BJ (cell line): ENCODE data around the gene TRIML2. TPM values are rescaled to one million over a fixed set of nuclear protein-coding genes. Genes with fewer than 3 reads are reported as not detected.
"Not testable (repeated sequence)": the region's sequence is repeated elsewhere in the genome, so short reads cannot be mapped to it uniquely, and the experiment has no call there.

Experiments used
- CTCF ChIA-PET: fragments of 350-600 bp; formaldehyde crosslinking; extraction: SDS; loops from one replicate; lab custom pipeline; 2021; ENCODE audit warnings: antibody characterized with exemption, inconsistent platforms; lab: Yijun Ruan, JAX
- POLR2A ChIA-PET: fragments of 300-600 bp; sonication (Branson Sonifier 250); formaldehyde crosslinking; extraction: SDS; loops from one replicate; lab custom pipeline; 2021; ENCODE audit warnings: antibody characterized with exemption; lab: Charles Lee
- DNase-seq: peaks from one replicate; pipeline ENCODE4 v3.0.0-alpha.2; 2011; ENCODE audit warnings: low read depth
- H3K27me3 ChIP-seq: 2 replicates; pipeline ENCODE4 v1.6.0; 2011; ENCODE audit warnings: low read length; ENCODE audit not compliant: control insufficient read depth, insufficient read depth
- H3K36me3 ChIP-seq: 2 replicates; pipeline ENCODE4 v1.5.1; 2011; ENCODE audit warnings: low read length; ENCODE audit not compliant: control insufficient read depth, insufficient read depth
- H3K4me3 ChIP-seq: 2 replicates; pipeline ENCODE4 v1.5.1; 2011; ENCODE audit warnings: low read depth, mild to moderate bottlenecking, control low read depth, low read length
- CTCF ChIP-seq: IDR thresholded peaks from 2 replicates; pipeline ENCODE4 v1.5.1; 2011; ENCODE audit warnings: low read depth, mild to moderate bottlenecking, control low read depth, inconsistent platforms, low read length, moderate library complexity; ENCODE audit not compliant: insufficient read depth
- polyA plus RNA-seq: library from polyadenylated mRNA; depleted of rRNA; stranded (reverse); fragments of >200 nt; gene quantifications from 2 replicates; pipeline ENCODE4 v1.2.3, GENCODE V29; 2011

The TRIML2 gene
- polyA plus RNA-seq, 1 experiment = not detected

GRCh38 chr4:188078116-188078515 is 31.3 kb downstream of the TRIML2 start:
- ChIA-PET POLR2A (no interaction called here), CTCF (no interaction called here)
- no peaks in the 10 kb centered on the region for H3K36me3 ChIP-seq
- no peak overlapping the region for H3K4me3 ChIP-seq
- H3K27me3 ChIP-seq = no peaks in the 10 kb centered on the region
- DNase-seq = no peak
- no peak for TF ChIP-seq CTCF

- CTCF ChIA-PET = no interaction called here
- no peak for DNase-seq
- Histone ChIP-seq H3K27me3 (no peaks in the 10 kb centered on the region), H3K36me3 (no peaks in the 10 kb centered on the region), H3K4me3 (no peak overlapping the region)
- POLR2A ChIA-PET = no interaction called here
- TF ChIP-seq CTCF = no peak
Measured at GRCh38 chr4:188076169-188076568, 33.2 kb downstream of the TRIML2 start.

- Histone ChIP-seq H3K4me3 (no peak overlapping the region), H3K27me3 (no peaks in the 10 kb centered on the region), H3K36me3 (no peaks in the 10 kb centered on the region)
- CTCF ChIA-PET = interaction anchor here (1.3 kb wide), 1 partner anchor 14 kb away, joined by 3 read pairs; no protein-coding TSS in a partner anchor
- TF ChIP-seq CTCF = no peak
- POLR2A ChIA-PET = no interaction called here
- no peak for DNase-seq
Measured at GRCh38 chr4:188061083-188061482, 48.3 kb downstream of the TRIML2 start.

DNA sequence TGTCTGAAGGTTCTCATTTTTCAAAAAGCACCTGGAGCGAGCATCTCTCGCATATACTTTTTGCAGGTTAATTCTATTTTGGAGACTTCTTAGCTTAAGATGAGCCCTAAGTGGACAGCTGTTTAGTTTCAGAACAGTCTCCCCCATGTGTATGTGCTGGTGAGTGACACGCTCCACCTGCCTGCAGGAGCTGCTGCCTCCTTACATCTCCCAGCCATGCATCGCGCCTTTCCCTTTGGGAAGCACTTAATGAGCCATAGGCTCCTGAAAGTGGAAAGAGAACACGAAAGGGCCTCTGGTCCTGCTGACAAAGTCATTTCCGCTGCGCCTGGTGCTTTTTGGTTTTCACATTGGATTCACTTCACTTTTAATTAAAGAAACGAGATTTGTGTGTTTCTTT is 56.1 kb downstream of the TRIML2 start:
- CTCF ChIA-PET = no interaction called here
- no peak for DNase-seq
- TF ChIP-seq CTCF = no peak
- Histone ChIP-seq H3K27me3 (no peaks in the 10 kb centered on the region), H3K4me3 (no peak overlapping the region), H3K36me3 (no peaks in the 10 kb centered on the region)
- POLR2A ChIA-PET = no interaction called here

DNA sequence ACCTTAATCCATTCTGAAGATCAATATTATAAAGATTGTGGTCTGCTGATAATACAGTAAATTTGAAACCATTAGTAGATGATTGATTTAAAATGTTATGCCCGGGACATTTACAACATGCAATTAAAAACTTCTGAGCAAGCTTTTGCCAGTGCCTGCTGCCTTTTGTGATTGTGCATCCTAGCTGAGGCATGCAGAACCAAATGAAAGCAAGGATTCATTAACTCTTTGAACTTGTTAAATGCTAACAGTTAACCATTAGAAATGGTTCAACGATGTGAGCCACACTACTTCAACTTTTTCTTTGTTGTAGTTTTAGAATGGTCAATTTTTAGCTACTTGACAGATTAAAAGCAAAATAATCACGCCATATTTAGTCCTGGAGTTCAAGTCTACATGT is 62.7 kb downstream of the TRIML2 start:
- CTCF ChIA-PET = interaction anchor here (1.0 kb wide), 1 partner anchor 14 kb away, joined by 3 read pairs; no protein-coding TSS in a partner anchor

DNA sequence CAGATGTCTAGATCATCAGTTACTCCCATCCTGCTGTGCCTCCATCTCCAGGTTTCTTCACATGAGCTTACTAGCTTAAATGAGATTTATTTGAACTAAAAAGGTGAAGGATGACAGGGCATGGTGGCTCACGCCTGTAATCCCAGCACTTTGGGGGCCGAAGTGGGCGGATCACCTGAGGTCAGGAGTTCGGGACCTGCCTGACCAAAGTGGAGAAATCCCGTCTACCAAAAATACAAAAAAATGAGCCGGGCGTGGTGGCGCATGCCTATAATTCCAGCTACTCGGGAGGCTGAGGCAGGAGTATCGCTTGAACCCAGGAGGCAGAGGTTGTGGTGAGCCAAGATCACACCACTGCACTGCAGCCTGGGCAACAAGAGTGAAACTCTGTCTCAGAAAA is 63.9 kb downstream of the TRIML2 start:
- DNase-seq, H3K36me3 ChIP-seq, H3K4me3 ChIP-seq, H3K27me3 ChIP-seq, POLR2A ChIA-PET, CTCF ChIA-PET: not testable (repeated sequence)

More for the DNA sequence above, 62.7 kb downstream of the TRIML2 start:
- no peak overlapping the region for H3K4me3 ChIP-seq
- POLR2A ChIA-PET = no interaction called here
- no peak for DNase-seq
- TF ChIP-seq CTCF = no peak
- no peaks in the 10 kb centered on the region for H3K27me3 ChIP-seq
- no peaks in the 10 kb centered on the region for H3K36me3 ChIP-seq
